Upper lobe of right lung (tissue), 1 donor: ENCODE results near the gene TJP3. TPM values are rescaled to one million over a fixed set of nuclear protein-coding genes. Genes with fewer than 3 reads are reported as not detected.

Experiments used
- ATAC-seq: fragments of 200-7000 bp; cut with Tn5 transposase; one replicate; pipeline ENCODE4 v1.9.1; 2020; ENCODE audit warnings: mild to moderate bottlenecking, moderate library complexity
- DNase-seq: peaks from one replicate; pipeline ENCODE4 v3.0.0-alpha.2; 2020
- H3K27ac ChIP-seq: fragments of 200-600 bp; one replicate; pipeline ENCODE4 v1.8.0; 2022
- H3K27me3 ChIP-seq: fragments of 200-600 bp; one replicate; pipeline ENCODE4 v1.8.0; 2022; ENCODE audit warnings: mild to moderate bottlenecking
- H3K36me3 ChIP-seq: fragments of 200-600 bp; one replicate; pipeline ENCODE4 v1.8.0; 2022
- H3K4me1 ChIP-seq: fragments of 200-600 bp; one replicate; pipeline ENCODE4 v1.8.0; 2022
- H3K4me3 ChIP-seq: fragments of 200-600 bp; one replicate; pipeline ENCODE4 v1.8.0; 2022; ENCODE audit warnings: mild to moderate bottlenecking
- H3K9me3 ChIP-seq: fragments of 200-600 bp; one replicate; pipeline ENCODE4 v1.8.0; 2022
- intact Hi-C: fragments of 100-400 bp; cut with DNase I; formaldehyde crosslinking; loops from one replicate; pipeline ENCODE4 v1.11.0; 2022
- total RNA-seq: library from RNA; stranded (reverse); fragmentation: NEBNext Ultra II Directional; extraction: Animal tissue kit (Norgen Biotek cat#: 25700); gene quantifications from one replicate; pipeline ENCODE4 v1.2.1, GENCODE V29; 2021
- TF ChIP-seq, protein P1 (sequence below): fragments of 200-600 bp; IDR thresholded peaks from one replicate; pipeline ENCODE4 v1.8.0; 2022; ENCODE audit warnings: antibody characterized with exemption
- donor health status: DM: no; HTN: yes; CAD: no; lungs with severe emphysema.

TJP3 gene
- total RNA-seq, 1 donor from 2014 or later, result 23.0 TPM

DNA sequence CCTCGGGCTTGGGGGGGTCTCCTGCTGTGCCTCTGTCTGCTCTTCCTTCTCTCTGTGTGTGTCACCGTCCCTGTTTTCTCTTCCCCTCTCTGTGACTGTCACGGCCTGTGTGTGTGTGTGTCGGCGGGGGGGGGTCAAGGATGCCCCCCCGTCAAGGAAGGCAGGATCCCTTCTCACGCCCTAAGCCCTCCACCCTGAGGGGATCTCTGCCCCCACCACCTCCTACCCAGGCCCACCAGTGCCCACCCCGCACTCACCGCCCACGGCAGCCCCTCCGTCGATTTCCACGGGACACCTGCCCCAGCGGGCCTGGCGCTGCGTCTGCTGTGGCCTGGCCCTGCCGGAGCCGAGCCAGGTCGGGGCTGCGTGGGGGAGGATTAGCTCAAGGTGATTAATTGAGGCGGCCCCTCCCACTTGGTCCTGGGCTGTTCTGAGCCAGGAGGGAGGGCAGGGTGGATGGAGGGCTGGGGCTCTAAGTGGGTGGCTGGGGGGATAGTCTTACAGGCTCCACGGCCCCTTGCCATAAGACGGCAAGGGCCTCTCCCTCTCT, 63.8 kb downstream of the TJP3 start, which contains the start of gene RAX2:
Gene RAX2, minus strand, starts transcription at position 323 of the 550 bp plus-strand sequence. CDS start 486 bp downstream, outside the sequence.
- Histone ChIP-seq H3K36me3 (peaks cover 11% of the 10 kb centered on the region), H3K4me1 (no peaks in the 10 kb centered on the region), H3K9me3 (no peaks in the 10 kb centered on the region), H3K27ac (no peak within 1 kb of the TSS), H3K4me3 (no peak within 1 kb of the TSS), H3K27me3 (no peaks in the 10 kb centered on the region)
- intact Hi-C loops, result no loop called here
- TF ChIP-seq, protein P1, sequence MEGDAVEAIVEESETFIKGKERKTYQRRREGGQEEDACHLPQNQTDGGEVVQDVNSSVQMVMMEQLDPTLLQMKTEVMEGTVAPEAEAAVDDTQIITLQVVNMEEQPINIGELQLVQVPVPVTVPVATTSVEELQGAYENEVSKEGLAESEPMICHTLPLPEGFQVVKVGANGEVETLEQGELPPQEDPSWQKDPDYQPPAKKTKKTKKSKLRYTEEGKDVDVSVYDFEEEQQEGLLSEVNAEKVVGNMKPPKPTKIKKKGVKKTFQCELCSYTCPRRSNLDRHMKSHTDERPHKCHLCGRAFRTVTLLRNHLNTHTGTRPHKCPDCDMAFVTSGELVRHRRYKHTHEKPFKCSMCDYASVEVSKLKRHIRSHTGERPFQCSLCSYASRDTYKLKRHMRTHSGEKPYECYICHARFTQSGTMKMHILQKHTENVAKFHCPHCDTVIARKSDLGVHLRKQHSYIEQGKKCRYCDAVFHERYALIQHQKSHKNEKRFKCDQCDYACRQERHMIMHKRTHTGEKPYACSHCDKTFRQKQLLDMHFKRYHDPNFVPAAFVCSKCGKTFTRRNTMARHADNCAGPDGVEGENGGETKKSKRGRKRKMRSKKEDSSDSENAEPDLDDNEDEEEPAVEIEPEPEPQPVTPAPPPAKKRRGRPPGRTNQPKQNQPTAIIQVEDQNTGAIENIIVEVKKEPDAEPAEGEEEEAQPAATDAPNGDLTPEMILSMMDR, result no peak
- DNase-seq (no peak), ATAC-seq (no peak)

- H3K9me3 ChIP-seq, result no peaks in the 10 kb centered on the region
- TF ChIP-seq, protein P1, result no peak
- H3K4me1 ChIP-seq, result no peaks in the 10 kb centered on the region
- no peaks in the 10 kb centered on the region for H3K27me3 ChIP-seq
- no peak for DNase-seq
- H3K36me3 ChIP-seq, result no peaks in the 10 kb centered on the region
- H3K27ac ChIP-seq, result no peak overlapping the region
- no peak for ATAC-seq
- intact Hi-C loops, result no loop called here
- no peak overlapping the region for H3K4me3 ChIP-seq
Observed at GRCh38 chr19:3773814-3774515, 65.8 kb downstream of the TJP3 start.

DNA sequence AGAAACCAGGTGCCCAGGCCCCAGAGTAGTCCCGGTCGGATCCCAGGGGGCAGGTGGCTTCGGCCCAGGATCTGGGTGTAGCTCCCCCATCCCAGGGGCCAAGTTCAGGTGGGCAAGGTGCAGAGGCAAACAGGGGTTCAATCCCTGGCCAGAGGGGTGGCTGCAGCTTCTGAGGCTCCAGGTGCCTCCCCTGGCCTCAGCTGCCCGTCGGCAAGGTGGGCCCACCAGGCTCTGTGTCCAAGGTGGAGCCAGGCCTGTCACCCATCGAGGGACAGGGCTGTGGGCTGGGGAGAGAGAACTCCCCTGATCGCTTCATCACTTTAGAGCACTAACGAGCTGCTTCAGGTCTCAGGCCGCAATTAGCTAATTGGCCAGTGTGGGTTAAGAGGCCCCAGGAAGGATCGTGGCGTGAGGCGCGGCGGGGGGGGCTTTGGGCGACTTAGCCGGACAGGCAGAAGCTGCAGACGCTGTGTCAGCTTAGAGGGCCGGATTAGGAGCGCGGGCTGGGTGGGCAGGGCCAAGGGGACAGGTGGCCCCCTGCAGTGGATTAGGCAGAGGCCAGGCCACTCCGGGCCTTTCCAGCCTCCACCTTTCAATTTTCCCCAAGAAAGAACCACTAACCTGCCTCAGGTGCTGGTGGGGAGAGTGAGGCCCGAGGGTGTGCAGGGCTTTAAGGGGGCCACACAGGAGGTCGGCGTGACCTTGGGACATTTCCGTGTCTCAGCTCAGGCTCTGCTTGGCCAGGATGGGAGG, 66.6 kb downstream of the TJP3 start:
- H3K9me3 ChIP-seq, result no peaks in the 10 kb centered on the region
- no peaks in the 10 kb centered on the region for H3K4me1 ChIP-seq
- H3K27me3 ChIP-seq, result no peaks in the 10 kb centered on the region
- no peak overlapping the region for H3K27ac ChIP-seq
- TF ChIP-seq, protein P1, result no peak
- H3K36me3 ChIP-seq, result no peaks in the 10 kb centered on the region
- ATAC-seq (no peak), DNase-seq (no peak)
- no peak overlapping the region for H3K4me3 ChIP-seq
- intact Hi-C loops, result no loop called here

- DNase-seq, result no peak
- no peaks in the 10 kb centered on the region for H3K9me3 ChIP-seq
- intact Hi-C loops, result no loop called here
- no peaks in the 10 kb centered on the region for H3K36me3 ChIP-seq
- H3K27me3 ChIP-seq, result no peaks in the 10 kb centered on the region
- no peaks in the 10 kb centered on the region for H3K4me1 ChIP-seq
- no peak for ATAC-seq
- H3K27ac ChIP-seq, result no peak overlapping the region
- TF ChIP-seq, protein P1, result no peak
- no peak overlapping the region for H3K4me3 ChIP-seq
Observed at GRCh38 chr19:3775374-3775711, 67.2 kb downstream of the TJP3 start.

- no peak for DNase-seq
- H3K27me3 ChIP-seq, result no peaks in the 10 kb centered on the region
- TF ChIP-seq, protein P1, result no peak
- H3K4me1 ChIP-seq, result no peaks in the 10 kb centered on the region
- intact Hi-C loops, result no loop called here
- no peaks in the 10 kb centered on the region for H3K36me3 ChIP-seq
- no peak for ATAC-seq
- no peaks in the 10 kb centered on the region for H3K9me3 ChIP-seq
- no peak overlapping the region for H3K4me3 ChIP-seq
- no peak overlapping the region for H3K27ac ChIP-seq
Observed at GRCh38 chr19:3775831-3776230, 67.6 kb downstream of the TJP3 start.
